Activated CD8-positive, alpha-beta memory T cell treated with anti-CD3 and anti-CD28 coated beads for 4 hours (primary cell): ENCODE measurements around the gene BTG1.
"Not testable (repeated sequence)": the region's sequence is repeated elsewhere in the genome, so short reads cannot be mapped to it uniquely, and the experiment has no call there.

Experiments
- DNase-seq, 2 donors: peaks; one replicate each; pipeline ENCODE4 v3.0.0-alpha.2; 2020; ENCODE audit warnings: low read depth in 2 of 2

BTG1 gene

DNA sequence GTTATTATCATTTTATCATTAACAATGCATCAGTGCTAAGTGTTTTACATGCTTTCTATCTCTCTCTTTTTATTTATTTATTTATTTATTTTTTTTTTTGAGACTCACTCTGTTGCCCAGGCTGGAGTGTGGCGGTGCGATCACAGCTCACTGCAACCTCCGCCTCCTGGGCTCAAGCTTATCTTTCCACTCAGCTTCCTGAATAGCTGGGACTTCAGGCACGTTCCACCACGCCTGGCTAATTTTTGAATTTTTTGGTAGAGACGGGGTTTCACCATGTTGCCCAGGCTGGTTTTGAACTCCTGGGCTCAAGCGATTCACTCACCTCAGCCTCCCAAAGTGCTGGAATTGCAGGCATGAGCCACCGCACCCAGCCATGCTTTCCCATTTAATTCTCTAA lies 3.9 kb upstream of the BTG1 start:
- DNase-seq: no peak

DNA sequence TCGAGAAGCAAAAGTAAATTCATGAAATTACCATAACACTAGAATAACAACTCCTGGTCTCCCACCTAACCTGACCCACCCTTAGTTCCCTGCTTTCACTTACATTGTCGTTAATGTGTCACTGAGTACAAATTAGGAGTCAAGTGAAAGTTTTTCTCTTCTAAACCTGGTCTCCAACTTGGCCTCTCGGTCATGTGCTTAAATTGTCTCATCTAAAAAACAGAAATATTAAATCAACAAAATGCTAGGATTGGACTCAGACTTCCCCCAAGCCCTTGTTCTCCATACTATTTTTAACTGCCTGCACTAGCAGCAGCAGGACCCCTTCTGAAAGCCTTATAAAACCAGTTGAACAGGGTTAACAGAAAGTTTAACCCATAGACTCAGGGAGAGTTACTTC lies 1.8 kb upstream of the BTG1 start:
- no peak for DNase-seq

DNA sequence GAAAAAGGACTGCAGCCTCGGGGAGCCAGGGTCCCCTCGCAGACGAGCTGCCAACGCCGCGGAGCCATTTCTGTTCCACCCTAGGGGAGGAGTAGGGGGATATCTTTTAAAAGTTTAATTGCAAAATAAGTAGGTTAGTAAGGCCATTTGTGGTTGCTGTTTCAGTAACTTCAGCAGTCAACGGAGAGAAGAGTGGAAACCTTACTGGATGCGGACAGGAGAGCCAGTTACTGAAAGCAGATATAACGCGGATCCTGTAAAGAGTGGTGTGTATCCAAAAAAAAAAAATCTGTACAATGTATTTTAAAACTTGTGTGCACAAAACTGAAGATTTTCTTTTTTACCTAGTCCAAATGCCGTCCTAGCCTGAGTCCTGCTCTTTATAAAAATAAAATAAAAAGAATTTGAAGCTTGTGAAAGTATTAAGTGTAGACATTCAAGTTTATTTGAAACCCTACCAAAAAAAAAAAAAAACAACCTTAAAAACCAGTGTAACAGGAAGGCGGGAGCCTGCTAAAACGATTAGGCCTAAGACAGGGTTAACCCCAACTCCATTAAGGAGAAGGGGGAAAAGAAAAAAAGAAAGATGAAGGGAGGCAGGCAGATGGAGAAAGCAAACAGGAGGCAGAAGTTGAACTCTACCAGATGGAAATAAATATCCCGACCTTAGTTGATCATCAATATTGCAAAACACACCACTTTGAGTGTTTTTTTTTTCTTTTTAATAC lies 1.0 kb upstream of the BTG1 start:
- DNase-seq: no peak

DNA sequence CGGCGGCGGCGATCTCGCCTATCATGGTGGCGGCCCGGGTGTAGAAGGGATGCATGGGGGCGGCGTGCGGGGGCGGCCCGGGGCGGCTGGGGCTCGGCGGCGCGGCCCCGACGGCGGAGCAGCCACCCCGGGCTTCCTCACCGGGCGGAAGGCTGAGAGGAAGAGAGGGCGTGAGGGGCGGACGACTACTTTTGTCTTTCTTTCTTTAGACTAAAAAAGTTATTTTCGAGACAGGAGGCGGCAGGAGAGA lies 240 bp downstream of the BTG1 start:
- DNase-seq: peak in 1 of 2 donors; percentile 38

DNA sequence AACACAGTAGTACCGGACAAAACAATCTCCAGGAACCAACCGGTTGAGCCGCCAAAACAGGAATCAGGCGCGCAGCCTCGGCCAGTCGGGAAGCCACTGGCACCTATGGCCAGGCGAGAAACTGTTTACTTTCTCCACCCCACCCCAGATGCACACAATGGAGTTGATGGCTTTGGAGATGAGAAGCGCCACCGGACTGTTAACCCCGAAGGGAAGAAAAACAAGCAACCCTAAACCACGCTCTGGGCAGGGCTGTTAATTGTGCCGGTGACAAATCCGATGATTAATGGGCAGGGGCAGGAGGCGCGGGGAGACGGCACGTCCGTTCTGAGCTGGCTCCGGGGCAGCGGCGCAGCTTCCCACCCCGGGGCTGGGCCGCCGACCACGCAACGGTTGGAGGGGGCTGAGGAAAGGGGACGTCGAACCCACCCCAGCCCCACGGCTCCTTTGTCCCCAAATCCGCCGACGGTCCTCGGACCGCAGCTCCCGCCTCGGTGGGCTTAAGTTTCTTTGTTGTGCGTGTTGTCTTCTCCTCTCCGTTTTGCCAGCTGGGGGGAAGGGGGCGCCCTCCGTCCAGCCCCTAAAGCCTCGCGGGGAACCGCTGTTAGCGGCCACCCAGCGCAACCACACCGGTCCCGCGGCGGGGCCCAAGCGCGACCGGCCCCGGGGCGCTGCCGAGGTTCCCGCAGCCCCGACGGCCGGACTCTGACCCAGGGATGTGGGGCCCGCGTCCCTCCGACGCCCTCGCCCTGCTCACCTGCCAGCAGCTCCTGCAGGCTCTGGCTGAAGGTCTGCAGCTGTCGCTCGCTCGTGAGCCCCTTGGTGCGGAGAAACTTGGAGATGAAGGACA lies 790 bp downstream of the BTG1 start:
- peak; percentile 33 to 38 for DNase-seq

DNA sequence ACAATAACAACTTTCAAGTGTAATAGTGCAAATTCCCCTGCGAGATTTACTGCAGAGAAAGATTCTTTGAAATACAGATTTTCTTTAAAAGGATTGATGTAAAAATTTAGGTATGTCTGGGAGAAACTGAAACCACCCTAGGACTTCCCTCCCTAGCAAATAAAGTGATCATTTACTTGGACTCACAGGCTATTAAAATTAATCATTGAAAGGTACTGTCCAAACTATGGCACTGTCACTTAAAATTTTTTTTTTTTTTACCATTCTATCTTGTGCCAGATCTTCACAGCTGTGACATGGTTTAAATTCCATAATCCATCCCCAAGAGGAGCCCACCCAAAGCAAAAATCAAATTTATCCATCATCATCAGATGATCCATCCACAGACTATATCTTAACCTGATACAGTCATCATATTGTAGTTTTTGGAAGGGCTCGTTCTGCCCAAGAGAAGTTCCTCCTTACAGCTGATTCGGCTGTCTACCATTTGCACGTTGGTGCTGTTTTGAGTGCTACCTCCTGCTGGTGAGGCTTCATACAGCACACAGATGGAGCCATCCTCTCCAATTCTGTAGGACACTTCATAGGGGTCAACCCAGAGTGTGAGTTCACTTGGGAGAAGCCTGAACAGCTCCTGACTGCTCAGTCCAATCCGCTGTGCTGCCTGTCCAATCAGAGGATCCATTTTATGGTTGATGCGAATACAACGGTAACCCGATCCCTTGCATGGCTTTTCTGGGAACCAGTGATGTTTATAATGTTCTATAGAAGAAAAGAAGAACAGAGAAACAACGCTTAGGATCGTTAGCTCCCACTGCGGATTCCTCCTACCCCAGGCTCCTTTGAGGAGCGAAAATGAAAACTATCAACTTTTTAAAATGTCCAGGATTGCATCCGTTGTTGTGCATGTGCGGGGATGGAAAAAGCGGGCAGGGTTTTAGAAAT lies 1.7 kb downstream of the BTG1 start:
- DNase-seq: peak; percentile 33 to 53

DNA sequence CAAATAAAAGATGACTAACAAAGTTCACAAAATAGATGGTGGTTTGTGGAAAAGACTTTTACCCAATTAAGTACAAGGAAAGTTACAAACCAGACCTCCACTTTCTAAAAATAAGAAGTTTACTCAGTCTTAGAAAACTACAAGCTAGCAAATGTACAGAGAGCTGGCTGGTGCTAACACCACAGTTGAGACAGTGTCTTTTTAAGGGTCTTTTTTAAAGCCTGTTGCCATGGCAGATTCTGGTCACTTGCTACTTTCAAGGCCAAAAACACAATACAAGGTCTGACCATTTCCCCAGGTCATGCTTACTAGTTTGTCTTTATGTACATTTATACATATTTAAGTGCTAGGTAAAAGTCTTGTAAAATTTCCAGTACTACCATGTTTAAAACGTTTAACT lies 2.4 kb downstream of the BTG1 start:
- DNase-seq: no peak

DNA sequence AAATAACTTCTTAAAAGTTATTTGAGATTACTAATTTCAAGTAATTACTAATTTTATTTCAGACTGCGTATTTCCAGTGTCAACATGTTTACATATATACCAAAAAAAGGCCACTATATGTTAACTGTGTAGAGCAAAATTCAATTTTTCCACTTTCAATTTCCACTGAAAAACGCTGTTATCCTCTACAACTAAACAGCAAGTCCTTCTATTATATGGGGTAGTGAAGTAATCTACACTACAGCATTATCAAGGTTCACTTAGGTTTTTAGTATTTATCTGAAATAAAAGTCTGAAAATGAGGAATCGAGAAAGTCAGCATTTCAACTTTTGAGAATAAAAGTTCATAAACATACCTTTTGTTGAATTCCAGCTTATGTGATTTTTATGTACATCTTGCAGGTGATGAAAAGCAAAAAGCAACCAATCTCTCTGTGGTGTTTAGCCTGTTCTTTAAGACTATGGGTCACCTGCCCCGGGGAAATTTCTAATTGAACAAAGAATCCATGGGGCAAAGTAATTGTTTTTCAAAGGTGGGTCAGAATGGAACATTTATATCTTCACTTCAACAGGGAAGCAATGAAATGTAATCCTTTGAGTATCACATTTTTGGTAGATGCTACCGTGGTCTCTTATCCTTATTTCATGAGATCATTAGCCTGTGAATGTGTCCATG lies 3.3 kb downstream of the BTG1 start:
- DNase-seq: no peak

DNA sequence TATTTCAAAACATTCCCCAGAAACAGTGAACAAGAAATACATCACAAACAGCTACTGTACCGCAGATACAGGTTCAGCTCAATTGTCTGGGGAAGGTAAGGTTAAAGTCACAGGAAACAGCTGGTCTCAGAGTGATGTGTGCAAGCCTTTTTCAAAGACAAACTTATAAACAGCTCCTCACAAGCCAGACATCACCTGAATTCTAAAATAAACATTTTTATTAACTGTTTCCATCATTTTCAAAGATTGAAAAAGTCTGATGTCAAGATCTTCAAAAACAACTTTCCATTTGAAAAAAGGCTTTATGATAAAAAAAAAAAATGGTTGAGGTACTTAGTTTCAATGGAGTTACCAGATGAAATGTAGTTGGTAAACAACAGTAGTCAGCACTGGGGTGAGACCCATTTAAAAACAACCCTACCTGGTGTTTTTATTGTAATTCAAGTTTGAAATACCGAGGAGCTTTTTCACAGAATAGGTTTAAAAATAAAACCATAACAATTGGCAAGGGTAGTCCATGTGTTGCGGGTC lies 4.0 kb downstream of the BTG1 start:
- no peak for DNase-seq

DNA sequence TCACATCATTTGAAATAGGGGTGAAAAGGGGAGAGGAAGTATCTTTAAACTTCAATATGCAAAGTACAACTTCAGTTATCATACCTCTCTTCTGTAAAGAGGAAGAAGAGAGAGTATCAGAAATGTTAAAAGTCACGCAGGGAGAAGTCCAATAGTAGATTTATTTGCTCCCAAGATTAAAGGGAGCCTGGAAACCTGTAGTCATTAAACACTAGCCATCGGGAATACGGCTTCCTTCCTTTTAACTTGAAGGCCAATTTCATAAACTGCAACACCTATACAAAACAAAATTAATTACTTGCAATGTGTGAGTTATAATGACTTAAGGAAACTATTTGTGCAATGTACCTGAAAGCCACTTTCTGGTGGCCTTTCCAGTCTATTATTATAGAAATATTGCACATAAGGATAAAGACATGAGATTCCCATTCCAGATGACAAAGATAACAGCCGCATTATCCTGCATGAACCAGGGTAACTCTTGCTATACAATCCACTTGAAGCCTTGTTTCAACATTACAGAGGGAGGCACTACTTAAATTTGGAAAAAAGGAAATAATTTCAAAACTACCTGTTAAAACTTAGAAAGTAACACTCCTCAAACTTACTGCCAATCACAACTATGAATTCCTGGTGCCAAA lies 4.6 kb downstream of the BTG1 start:
- DNase-seq: no peak

DNA sequence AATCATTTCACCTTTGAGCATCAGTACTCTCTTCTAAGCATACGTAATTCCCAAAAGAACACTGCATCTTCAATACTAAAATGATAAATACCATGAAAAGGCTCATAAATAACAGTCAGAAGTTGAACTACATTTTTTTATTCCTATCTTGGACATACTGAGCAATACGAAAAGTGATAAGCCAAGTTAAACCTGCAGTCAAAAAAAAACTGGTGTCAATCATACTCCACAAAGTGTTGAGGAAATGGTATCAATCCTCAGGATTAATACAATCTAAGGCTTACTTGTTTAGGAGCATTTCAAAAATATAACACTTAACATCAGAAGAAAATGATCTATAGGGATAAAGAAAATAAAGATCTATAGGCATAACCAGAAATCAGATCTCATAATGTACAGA lies 5.5 kb downstream of the BTG1 start:
- no peak for DNase-seq

DNA sequence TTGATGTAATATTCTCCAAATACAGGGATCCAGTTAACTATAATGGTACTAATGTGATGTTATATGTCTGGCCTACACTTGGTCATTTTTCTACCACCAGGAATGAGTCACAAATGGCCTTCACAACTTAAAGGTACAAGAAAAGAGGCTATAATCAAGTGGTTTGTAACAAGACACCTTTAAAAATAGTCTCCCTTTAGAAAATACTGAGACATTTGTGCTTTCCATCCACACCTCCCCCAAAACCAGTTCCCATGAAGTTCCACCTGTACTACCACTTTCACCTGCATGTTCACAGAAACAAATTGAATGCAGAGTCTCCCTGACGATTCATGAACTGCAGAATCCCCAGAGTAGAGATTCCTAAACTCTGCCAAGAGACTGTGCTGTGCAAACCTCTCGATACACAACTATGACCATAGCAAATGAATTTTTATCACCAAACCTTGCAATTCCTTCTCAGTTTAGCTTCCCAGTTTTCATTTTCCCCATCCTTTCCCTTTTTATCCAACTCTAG lies 6.0 kb downstream of the BTG1 start:
- no peak for DNase-seq

DNA sequence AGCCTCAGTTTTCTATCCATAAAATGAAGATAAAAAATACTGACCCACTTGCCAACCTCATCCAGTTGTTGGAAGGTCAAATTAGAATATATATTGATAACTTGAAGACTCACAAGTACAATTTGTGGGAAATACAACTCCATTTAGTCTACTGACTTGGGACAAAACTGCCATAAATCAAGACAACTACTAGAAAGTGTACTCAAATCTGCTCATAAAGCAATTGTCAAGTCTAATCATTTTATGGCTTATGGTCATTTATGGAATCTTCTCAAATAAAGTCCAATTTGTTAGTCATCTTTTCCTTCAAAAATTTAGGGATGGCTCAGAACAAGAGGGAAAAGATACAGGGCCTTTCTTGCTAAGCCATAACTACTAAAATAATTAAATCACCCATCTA lies 7.0 kb downstream of the BTG1 start:
- no peak for DNase-seq

DNA sequence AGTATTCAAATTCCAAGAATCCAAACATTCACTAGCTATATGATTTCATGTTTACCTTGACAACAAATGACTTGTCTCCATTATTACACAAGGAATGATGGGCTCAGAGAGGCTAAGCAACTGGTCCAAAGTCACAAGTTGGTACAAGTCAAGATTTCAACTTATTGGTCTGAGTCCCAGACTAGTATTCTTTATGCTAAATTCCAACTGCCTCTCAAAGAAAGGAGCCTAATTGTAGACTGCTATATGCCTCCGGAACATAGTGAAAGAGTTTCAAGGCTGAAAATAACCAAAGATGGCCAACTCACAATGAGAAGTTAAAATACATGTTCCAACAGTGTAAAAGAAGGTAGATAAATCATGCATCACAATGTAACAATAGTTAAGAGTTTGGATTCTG lies 7.5 kb downstream of the BTG1 start:
- no peak for DNase-seq

DNA sequence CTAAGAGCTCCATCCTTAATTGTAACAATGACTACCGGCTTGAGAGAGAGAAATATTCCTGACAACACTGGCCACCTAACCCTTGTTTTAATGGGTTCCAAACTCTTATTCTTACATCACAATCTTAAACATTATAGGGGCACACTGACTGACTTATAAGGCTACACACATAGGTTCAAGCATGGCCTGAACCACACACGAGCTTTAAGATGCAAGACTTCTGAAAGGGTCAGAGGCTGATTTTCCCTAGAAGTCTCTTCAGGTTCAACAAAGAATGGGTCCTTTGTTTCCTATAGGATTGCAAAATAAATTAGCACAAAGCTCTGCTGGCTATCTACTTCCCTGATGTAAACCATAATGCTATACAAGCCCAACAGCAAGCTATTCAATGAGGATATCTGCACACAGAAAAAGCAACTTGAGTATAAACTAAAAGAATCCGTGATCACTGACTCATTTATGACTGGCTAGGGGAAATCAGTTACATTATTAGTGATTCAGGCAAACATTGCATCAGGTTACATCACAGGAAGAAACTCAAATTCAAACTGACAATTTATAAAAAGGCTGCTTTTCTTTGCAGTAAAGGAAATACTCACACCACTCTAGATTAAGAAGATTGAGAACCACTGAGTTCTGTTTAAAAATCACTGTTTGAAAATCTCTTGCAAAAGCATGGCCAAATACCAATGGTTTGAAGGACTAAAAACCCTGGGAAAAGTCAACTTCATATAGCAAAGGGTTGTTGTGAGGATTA lies 8.5 kb downstream of the BTG1 start:
- no peak for DNase-seq

DNA sequence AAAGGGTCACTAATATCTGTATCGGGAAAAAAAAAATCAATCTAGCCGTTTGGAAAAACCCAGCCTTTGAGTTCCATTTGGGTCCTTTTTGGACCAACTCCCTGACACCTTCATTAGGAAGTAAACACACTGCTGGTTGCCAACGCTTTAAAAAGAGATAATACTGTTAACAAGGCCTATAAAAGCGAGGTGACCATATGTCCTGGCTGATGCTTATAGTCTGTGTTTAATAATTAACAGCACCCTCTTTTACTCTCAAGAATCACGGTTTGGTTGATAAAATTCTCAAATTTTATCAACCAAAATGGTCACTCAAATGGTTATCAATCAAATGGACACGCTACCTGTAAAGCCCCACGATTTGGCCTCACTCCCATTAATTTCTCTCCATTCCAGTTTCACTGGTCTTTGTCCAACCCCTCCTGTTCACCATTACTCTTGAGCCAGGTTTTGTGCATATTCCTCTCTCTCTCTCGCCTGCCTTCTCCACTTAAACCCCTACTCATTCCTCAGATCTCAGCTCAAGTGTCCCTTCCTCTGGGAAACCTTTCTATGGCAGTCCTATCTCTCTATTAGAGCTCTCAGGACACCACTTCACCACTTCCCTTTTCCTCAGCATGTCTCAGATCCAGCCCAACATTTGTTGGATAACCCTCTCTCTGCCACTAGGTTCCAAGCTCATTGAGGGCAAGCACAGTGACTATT lies 9.5 kb downstream of the BTG1 start:
- no peak for DNase-seq

DNA sequence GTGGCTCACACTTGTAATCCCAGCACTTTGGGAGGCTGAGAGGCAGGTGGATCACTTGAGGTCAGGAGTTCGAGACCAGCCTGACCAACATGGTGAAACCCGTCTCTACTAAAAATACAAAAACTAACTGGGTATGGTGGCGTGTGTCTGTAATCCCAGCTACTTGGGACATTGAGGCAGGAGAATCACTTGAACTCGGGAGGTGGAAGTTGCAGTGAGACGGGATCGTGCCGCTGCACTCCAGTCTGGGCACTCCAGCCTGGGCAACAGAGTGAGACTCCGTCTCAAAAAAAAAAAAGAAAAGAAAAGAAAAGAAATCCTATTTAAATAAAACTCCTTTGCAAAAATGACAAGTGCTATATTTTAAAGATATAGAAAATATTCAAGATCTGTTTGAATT lies 10.1 kb downstream of the BTG1 start:
- not testable (repeated sequence) for DNase-seq

DNA sequence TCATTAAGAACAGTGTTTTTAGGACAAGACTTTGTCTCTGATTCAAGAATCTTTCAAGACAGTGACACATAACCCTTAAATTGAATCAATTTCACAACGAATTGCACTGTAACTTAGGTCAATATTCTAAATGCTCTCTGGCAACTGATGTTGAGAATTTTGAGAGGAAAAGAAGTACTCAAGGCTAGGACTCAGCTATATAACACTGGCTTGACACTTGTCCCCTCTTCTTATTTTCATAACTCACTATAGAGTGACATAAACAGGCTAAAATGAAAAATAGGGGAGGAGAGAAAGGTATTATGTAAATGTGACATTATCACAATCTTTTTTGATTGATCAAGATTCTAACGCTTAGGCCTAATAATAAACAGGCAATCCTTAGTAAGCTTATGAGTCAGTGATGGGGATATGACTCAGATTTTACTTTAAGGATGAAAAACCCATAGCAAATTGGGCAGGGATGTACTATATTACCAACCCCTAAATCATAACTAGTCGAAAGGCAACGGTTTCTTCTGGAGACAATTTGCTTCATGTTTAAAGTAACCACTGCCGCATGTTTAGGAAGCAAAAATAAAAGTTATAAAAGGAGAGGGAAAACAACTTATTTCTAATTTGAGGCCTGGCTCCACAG lies 10.9 kb downstream of the BTG1 start:
- DNase-seq: no peak
